ENCODE measurements around the gene IL31RA.

- no peak for TF ChIP-seq CTCF (IDR thresholded peaks at IDR 0.05)
- TF ChIP-seq POLR2A (IDR thresholded peaks at IDR 0.05; ENCODE audit: low read depth), result no peak
These were observed 68.5 kb downstream of the IL31RA start for GRCh38 chr5:55919625-55920024.
